Adrenal gland (tissue), 12 donors: ENCODE results near the gene CLK3. TPM values are rescaled to one million over a fixed set of nuclear protein-coding genes. Genes with fewer than 3 reads are reported as not detected.

Experiments
- DNase-seq, 7 donors: peaks; one replicate each; pipeline ENCODE4 v3.0.0-alpha.2; 2019 to 2020
- H3K27ac ChIP-seq, 5 donors: fragments of 200-600 bp; sonication (generic) in 4 of 5; 1 replicate in 3 of 5; 2 replicates in 2 of 5; pipeline versions ENCODE4 v1.5.1 to v1.8.0; 2016 to 2020; ENCODE audit warnings: mild to moderate bottlenecking in 1 of 5
- H3K27me3 ChIP-seq: fragments of 200-600 bp; 2 replicates; pipeline ENCODE4 v1.8.0; 2021
- H3K36me3 ChIP-seq, 2 donors: fragments of 200-600 bp; replicated peaks in 1 of 2; 1 replicate in 1 of 2; 2 replicates in 1 of 2; pipeline versions ENCODE4 v1.5.1 to v1.8.0; 2018 to 2022
- H3K4me1 ChIP-seq, 2 donors: fragments of 200-600 bp; replicated peaks in 1 of 2; 1 replicate in 1 of 2; 2 replicates in 1 of 2; pipeline versions ENCODE4 v1.5.1 to v1.8.0; 2018 to 2021
- H3K4me3 ChIP-seq, 4 donors: fragments of 200-600 bp; sonication (generic) in 3 of 4; one replicate each; pipeline ENCODE4 v1.5.1; 2016 to 2018
- H3K9me3 ChIP-seq, 3 donors: fragments of 200-600 bp; sonication (generic) in 1 of 3; replicated peaks in 1 of 3; 1 replicate in 2 of 3; 2 replicates in 1 of 3; pipeline versions ENCODE4 v1.5.1 to v1.8.0; 2016 to 2021
- POLR2A ChIP-seq, 2 donors: fragments of 450-650 bp; IDR thresholded peaks; one replicate each; pipeline ENCODE4 v1.6.1; 2017; ENCODE audit warnings: antibody characterized with exemption in 2 of 2, mild to moderate bottlenecking in 2 of 2, moderate library complexity in 1 of 2
- WGBS, 4 donors: extraction: QIAGEN DNeasy Blood & Tissue Kit in 2 of 4; methylation state at CpG; one replicate each; pipeline versions ENCODE4 v1.1.5 to v1.1.7; 2013 to 2017; 5-methylcytosine and 5-hydroxymethylcytosine counted together
- intact Hi-C, 2 donors: fragments of 100-400 bp; cut with DNase I; formaldehyde crosslinking; loops; one replicate each; pipeline versions ENCODE4 v1.14.1 to v1.15.0; 2022 to 2023
- polyA plus RNA-seq, 3 donors: library from polyadenylated mRNA; stranded (reverse); fragments of 200-250 nt in 2 of 3; fragments of 350-450 nt in 1 of 3; fragmentation: Illumina TruSeq in 1 of 3; extraction: RNeasy Lipid Tissue Mini Kit (QIAGEN cat#74804) in 1 of 3; gene quantifications; one replicate each; pipeline ENCODE4 v1.2.3, GENCODE V29; 2013 to 2014
- total RNA-seq, 9 donors: library from RNA; depleted of rRNA in 4 of 9; stranded (reverse); fragments of >200 nt in 4 of 9; fragments of 120-200 nt in 1 of 9; fragmentation: NEBNext Ultra II Directional in 1 of 9; extraction: Animal tissue kit (Norgen Biotek cat#: 25700) in 1 of 9; gene quantifications; one replicate each; pipeline versions ENCODE4 v1.1.0 to v1.2.4, GENCODE V29; 2013 to 2023
- TF ChIP-seq, protein P1 (sequence below), 6 experiments: fragments of 450-650 bp in 4 of 6; fragments of 200-600 bp in 2 of 6; sonication (generic) in 1 of 6; IDR thresholded peaks; 1 replicate in 5 of 6; 2 replicates in 1 of 6; pipeline versions ENCODE4 v1.5.1 to v1.8.0; 2016 to 2021; ENCODE audit warnings: antibody characterized with exemption in 6 of 6, mild to moderate bottlenecking in 2 of 6, moderate library complexity in 1 of 6
- donor health status: healthy with polysubstance abuse.
- donor health status: Bipolar disorder and iron deficiency.
- donor health status: DM: yes; HTN: yes; CAD: no.
- donor health status: DM: no; HTN: no; CAD: no.
- donor health status: DM: no; HTN: no; CAD: no.
- donor health status: DM: yes; HTN: yes; CAD: no.

Gene CLK3
- total and polyA plus RNA-seq, 12 donors = 26.2 to 160 (median 66.1) TPM

DNA sequence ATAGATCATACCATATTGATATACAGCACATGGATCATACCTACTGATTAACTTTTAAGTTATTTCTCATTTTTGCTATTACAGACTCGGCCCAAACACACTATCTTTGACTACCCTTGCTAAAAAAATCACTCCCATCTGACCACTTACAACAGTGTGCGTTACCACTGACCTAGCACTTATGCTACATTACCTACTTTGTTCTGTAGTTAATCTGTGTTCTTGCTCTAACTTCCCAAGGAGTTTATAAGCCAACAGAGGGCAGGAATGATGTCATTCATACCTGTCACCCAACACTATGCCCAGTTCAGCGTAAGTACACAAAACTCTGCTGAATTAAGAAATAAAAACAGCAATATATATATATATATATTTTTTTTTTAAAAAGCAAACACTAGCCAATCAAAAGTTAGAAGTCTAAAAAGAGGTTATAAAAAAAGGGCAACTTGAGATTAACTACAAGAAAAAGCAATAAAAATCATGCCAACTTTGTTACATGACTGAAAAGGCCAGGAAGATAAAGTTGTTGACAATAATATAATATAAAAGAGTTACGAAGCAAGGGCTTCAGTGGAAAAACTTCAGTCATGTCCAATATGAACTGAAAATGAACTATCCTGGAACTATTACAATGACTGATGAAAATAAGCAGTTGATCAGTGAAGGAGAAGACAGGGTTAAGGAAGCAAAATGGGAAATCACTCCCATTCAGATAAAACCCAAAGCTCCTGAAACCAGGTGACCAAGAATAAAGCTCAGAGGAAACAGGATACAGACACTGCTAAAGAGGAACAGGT, 46.6 kb downstream of the CLK3 start:
- Histone ChIP-seq H3K9me3 (no peaks in the 10 kb centered on the region), H3K4me3 (no peak overlapping the region), H3K4me1 (peaks cover 15 to 16% of the 10 kb centered on the region in 2 donors), H3K27me3 (no peaks in the 10 kb centered on the region), H3K36me3 (no peaks in the 10 kb centered on the region), H3K27ac (no peak overlapping the region)
- 82 to 89% (median 86%) methylated on average over 4 of the region's 4 CpGs for WGBS, 4 donors
- no peak for DNase-seq
- intact Hi-C loops = no loop called here
- no peak for TF ChIP-seq POLR2A (IDR thresholded peaks at IDR 0.05)
- TF ChIP-seq, protein P1, sequence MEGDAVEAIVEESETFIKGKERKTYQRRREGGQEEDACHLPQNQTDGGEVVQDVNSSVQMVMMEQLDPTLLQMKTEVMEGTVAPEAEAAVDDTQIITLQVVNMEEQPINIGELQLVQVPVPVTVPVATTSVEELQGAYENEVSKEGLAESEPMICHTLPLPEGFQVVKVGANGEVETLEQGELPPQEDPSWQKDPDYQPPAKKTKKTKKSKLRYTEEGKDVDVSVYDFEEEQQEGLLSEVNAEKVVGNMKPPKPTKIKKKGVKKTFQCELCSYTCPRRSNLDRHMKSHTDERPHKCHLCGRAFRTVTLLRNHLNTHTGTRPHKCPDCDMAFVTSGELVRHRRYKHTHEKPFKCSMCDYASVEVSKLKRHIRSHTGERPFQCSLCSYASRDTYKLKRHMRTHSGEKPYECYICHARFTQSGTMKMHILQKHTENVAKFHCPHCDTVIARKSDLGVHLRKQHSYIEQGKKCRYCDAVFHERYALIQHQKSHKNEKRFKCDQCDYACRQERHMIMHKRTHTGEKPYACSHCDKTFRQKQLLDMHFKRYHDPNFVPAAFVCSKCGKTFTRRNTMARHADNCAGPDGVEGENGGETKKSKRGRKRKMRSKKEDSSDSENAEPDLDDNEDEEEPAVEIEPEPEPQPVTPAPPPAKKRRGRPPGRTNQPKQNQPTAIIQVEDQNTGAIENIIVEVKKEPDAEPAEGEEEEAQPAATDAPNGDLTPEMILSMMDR (IDR thresholded peaks at IDR 0.05) = no peak

DNA sequence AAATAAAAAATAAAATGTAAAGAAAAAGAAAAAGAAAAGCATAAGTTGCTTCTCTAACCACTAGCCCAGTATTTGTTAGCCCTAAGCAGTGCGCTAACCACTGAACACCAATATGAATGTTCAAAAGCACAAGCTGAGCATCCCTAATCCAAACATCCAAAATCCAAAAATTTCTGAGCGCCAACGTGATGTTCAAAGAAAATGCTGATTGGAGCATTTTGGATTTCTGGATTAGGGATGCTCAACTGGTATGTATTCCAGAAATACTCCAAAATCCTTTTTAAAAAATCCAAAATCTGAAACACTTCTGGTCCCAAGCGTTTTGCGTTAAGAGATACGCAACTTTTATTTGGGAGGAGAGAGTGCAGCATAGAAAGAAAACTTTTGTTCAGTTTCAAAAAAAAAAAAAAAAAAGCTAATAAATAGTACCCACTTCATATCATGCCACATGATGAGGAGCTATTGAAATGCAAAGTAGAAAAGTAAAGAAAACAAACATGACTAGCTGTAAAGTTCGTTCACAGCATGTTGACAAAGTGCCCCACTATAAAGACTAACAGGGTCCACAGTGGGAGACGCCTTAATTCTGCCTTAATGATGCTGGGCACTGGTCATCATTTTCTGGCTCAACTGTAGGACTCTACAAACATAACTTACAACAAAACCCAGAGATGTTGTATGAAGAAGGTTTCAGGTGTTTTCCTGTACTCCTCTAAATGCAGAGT, 47.8 kb downstream of the CLK3 start:
- no peak for DNase-seq
- intact Hi-C loops = no loop called here
- Histone ChIP-seq H3K27ac (peak overlapping the region in 2 of 5 donors; percentile 38 to 72), H3K9me3 (no peaks in the 10 kb centered on the region), H3K27me3 (no peaks in the 10 kb centered on the region), H3K4me1 (peaks cover 15 to 16% of the 10 kb centered on the region in 2 donors), H3K36me3 (no peaks in the 10 kb centered on the region), H3K4me3 (no peak overlapping the region)
- WGBS, 4 donors = 90 to 94% (median 92%) methylated on average over 8 of the region's 8 CpGs
- TF ChIP-seq POLR2A (IDR thresholded peaks at IDR 0.05) = no peak
- TF ChIP-seq, protein P1 (IDR thresholded peaks at IDR 0.05) = no peak

DNA sequence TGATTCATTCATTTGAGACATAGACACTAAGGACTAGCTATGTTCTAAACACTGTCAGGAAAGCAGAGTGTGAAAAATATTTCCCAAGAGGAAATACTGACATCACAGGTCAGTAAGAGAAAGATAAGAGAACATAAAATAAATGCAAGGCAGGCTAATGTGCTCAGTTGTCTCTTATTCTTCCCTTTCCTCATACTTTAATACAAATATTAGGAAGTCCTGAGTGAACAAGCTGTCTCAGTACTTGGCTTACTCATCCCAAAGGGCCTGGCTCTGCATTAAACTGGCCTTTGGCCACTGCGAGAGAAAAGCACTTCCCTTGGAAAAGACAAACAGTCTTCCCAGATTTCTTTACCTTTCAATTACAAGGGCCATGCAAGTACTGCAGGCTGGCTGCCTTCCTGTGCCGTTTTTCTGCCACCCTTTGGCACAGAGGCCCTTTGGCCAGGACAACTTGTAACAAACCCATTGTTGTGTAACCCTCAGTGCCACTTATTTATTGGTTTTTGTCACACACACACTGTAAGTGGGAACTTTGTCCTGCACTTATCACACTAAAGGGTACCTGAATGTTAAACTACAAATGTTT, 48.5 kb downstream of the CLK3 start:
- peak overlapping the region in 2 of 5 donors; percentile 38 to 72 for H3K27ac ChIP-seq
- no peaks in the 10 kb centered on the region for H3K36me3 ChIP-seq
- intact Hi-C loops = no loop called here
- peaks cover 15 to 16% of the 10 kb centered on the region in 2 donors for H3K4me1 ChIP-seq
- peak in 6 of 7 donors; percentile 32 to 63 (median 40) for DNase-seq
- 7 to 20% (median 13%) methylated on average over 2 of the region's 2 CpGs for WGBS, 4 donors
- no peaks in the 10 kb centered on the region for H3K27me3 ChIP-seq
- no peak overlapping the region for H3K4me3 ChIP-seq
- no peaks in the 10 kb centered on the region for H3K9me3 ChIP-seq
- TF ChIP-seq POLR2A (IDR thresholded peaks at IDR 0.05) = no peak
- TF ChIP-seq, protein P1 (IDR thresholded peaks at IDR 0.05) = no peak

DNA sequence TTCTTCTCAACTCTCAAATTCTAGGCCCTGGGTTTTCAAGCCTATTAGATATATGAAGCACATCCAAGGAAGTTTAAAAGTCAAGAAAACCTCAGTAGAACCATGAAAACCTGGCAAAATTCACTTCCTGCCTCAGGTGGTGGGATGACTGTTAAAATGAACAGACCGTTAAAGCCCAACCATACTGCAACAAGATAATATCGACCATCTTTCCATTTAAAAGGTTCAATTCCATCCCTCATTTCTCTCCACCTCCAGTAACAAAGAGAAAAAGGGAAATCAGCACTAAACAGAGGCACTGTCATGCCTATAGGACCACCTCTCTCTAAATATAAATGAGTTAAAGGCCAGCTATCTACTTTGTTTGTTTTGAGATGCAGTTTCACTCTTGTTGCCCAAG, 49.0 kb downstream of the CLK3 start:
- H3K27ac ChIP-seq = peak overlapping the region in 2 of 5 donors; percentile 38 to 72
- H3K4me3 ChIP-seq = no peak overlapping the region
- H3K4me1 ChIP-seq = peaks cover 15 to 16% of the 10 kb centered on the region in 2 donors
- intact Hi-C loops = no loop called here
- DNase-seq = no peak
- no peaks in the 10 kb centered on the region for H3K27me3 ChIP-seq
- no peaks in the 10 kb centered on the region for H3K9me3 ChIP-seq
- TF ChIP-seq, protein P1 (IDR thresholded peaks at IDR 0.05) = no peak
- no peak for TF ChIP-seq POLR2A (IDR thresholded peaks at IDR 0.05)
- 80 to 92% (median 83%) methylated on average over 2 of the region's 2 CpGs for WGBS, 4 donors
- H3K36me3 ChIP-seq = no peaks in the 10 kb centered on the region
